ENCODE data around the gene IGSF9.
A peak's percentile ranks its signal among the peaks of the same experiment; 100 is the strongest.

Gene IGSF9

DNA sequence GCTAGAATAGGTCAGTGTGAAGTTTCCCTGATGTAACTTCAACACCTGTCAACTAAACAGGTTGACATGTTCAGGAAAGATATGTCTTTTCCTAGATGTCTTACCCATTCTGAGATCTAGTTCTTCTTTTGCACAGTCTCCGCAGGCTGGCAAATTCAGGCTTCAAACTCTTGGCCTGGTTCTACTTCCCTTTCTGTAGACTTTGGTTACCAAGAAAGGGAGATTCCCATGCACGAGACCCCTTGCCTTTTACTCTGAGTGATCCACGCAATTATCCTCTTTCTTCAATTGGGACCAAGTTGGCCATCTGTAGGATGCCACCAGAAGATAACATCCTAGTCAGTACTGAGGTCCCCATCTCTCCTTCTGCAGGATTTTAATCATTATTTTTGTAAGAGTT, 47.5 kb downstream of the IGSF9 start:
- no peak for DNase-seq (ENCODE audit: low read depth)

- no peak for DNase-seq (ENCODE audit: low read depth)
These were observed 48.9 kb downstream of the IGSF9 start for GRCh38 chr1:159896546-159896930.

DNA sequence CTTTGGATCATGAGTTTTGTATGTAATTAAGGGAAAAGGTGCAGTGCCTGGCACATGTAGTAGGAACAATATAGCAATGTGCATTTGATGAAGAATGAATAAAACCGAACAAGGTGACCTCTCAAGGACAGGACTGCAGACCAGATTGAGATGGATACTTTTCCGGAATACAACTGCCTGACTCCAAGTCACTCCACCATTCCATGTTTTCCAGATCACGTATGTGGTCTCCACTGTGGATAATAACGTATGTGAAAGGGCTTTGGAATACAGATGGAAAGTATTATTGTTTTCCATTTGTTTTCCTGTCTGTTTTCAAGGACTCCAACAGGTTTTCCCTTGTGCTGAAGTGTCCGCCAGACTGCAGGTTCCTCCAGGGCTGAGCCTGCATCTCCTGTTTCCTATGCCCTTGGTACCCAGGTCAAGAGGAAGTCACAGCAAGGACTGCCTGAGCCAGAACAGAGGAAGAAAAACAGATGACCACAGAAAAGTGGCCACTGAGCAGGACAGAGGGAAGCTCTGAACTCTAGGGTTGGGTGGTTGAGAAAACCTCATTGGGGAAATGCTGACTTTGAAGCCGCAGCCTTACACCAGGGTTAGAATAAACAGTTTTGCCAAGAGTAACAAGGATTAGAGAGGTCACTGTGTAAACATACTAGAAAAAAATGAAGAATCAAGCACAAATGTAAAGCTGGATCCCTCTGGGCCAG, 49.4 kb downstream of the IGSF9 start:
- no peak for DNase-seq (ENCODE audit: low read depth)

- no peak for DNase-seq (ENCODE audit: low read depth)
These were observed 50.1 kb downstream of the IGSF9 start for GRCh38 chr1:159895286-159895685.

DNA sequence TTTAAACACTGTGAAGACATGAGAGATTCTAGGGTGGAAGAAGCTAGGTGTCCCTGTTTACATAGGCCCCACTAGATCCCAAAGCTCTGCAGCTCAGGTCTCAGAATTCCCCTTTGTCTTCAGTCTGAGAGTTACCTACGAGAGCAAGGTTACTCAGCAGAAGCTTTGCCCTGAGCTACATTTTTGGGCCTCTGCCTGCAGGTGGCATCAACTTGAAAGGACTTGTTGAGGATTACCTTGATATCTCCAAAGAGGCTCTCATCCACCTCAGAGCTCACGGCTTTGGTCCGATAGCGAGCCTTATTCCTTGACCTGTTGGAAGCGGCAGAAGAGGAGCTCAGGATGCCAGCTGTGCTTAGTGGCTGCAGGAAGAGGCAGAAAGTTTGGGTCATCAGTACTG, 52.5 kb downstream of the IGSF9 start:
- DNase-seq (ENCODE audit: low read depth) = no peak

GRCh38 chr1:159891275-159892157, 53.9 kb downstream of the IGSF9 start:
- DNase-seq (ENCODE audit: low read depth) = peak; percentile 67

DNA sequence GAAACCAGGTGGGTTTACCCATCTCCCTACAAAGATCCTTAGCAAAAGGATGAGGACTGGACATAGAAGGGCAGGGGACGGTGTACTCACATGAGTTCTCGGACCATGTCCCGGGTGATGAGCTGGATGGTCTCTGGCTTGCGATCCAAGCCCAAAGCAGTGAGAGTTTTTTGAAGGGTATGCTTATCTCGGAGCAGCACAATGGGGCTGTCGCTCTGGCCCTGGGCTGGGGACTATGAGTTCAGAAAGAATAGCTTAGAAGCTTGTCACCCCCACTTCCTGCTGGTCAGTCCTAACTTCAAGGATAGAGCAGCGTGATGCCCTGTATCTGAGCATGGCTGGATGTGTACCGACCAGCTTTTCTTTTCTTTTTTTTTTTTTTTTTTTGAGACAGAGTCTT, 55.0 kb downstream of the IGSF9 start:
- DNase-seq (ENCODE audit: low read depth) = no peak

DNA sequence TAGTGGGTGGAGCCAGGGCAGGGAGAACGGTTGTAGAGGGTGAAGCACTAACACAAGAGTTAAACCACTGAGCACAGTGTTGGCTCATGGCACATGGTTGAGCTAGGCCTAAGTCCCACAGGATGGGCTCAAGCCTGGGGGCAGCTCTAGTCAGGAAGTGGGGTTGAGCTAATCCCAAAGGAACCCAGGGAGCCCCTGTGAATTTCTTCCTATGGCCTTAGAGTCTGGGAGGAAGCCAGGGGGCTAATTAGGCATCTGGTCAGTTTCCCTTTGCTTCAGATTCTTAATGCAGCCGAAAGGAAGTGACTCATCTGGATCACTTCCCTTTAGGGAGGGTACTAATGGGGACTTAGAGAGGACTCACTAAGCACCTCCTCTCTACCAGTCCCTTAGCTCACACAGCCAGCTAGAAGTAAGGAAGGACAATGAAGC, 55.6 kb downstream of the IGSF9 start:
- DNase-seq (ENCODE audit: low read depth) = no peak

- DNase-seq (ENCODE audit: low read depth) = no peak
These were observed 56.2 kb downstream of the IGSF9 start for GRCh38 chr1:159889202-159889601.

- no peak for DNase-seq (ENCODE audit: low read depth)
These were observed 61.1 kb downstream of the IGSF9 start for GRCh38 chr1:159884296-159884695.

GRCh38 chr1:159883134-159883533, 62.3 kb downstream of the IGSF9 start:
- no peak for DNase-seq (ENCODE audit: low read depth)

DNA sequence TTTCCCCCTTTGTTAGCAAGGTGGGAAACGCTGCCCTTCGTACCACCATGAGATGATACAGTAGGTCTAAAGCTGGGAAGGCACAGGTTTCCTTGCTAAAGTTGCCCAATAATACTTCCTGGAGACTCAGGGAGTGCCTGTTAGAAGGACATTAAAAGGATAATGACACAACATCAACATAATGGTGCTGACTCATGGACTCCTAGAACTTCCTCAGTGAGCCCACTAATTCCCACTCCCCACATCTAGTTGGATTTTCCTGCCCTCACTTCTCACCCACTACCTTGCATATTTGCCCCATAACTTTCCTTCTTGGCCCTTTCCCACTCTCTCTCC, 62.9 kb downstream of the IGSF9 start:
- DNase-seq (ENCODE audit: low read depth) = no peak

DNA sequence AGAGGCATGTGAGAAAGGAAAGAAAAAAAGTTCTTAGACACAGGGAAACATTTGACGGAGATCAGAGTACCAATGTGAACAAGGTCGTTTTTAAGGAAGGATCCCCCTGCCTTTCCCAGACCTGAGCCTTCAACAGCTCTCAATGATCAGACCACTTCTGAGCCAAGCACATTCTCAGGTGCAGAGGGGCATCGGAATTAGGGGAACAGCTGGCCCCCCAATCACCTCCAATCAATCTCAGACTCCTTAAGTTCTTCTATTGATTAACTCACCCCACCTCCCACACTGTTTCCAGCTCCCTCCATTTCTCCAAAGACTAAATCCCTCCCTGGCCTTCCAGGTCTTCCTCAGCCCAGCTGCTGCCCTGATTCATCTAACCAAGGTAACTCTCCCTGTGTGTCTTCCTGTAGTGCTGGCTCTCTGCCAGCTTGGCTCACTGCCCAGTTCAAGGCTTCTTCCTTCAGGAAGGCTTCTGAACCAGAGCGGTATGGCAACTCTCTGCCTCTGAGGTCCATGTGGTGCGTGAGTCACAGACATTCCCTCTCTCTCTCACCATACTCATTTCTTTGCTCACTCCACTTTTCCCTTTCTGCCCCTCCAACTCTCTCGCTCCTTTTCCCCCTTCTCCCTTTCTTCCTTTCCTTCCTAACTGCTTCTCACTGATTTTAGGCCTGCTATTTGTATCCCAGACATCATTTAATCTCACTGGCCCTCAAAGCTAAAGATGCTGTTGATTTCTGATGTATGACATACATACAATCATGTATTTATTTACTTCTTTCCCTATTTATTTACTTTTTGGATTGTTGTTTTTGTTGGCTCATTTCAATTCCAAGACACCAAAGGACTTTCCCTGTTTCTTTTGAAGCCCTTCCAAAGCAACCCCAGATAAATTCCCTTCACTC, 63.5 kb downstream of the IGSF9 start:
- no peak for DNase-seq (ENCODE audit: low read depth)

GRCh38 chr1:159880430-159880829, 65.0 kb downstream of the IGSF9 start:
- DNase-seq (ENCODE audit: low read depth) = no peak

DNA sequence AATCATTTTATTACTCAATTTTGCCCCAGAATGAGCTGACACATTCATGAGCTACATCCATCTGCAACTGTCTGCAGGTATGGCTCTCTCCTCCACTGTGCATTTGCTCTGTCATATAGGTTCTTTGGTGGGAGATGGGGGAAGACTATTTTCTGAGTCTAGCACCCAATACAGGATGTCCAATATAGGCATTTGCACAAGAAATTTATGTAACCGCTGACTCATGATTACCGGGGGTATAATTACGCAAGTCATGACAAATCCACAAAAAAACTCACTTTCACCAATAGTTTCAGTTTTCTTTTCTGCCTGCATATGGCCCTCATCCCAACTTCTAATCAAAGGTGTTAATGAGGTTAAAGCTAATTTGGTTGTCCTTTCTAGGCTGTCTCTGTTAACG, 65.4 kb downstream of the IGSF9 start:
- no peak for DNase-seq (ENCODE audit: low read depth)

DNA sequence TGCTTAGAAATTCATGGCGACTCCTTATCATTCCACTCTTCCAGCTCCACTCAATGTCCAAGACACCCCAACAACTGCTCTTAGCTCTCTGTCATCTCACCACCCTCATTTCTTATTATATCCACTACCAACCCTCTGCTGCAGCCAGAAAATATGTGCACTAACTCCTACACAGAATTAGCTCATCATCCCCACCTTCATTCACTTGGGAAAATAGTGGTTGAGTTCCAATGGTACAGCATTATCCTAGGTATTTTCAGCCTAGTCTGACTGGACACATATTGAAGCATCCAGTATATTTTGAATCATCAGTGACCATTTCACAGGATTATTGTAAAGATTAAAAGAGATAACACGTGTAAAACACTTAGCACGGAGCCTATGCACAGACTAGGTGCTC, 66.3 kb downstream of the IGSF9 start:
- no peak for DNase-seq (ENCODE audit: low read depth)

DNA sequence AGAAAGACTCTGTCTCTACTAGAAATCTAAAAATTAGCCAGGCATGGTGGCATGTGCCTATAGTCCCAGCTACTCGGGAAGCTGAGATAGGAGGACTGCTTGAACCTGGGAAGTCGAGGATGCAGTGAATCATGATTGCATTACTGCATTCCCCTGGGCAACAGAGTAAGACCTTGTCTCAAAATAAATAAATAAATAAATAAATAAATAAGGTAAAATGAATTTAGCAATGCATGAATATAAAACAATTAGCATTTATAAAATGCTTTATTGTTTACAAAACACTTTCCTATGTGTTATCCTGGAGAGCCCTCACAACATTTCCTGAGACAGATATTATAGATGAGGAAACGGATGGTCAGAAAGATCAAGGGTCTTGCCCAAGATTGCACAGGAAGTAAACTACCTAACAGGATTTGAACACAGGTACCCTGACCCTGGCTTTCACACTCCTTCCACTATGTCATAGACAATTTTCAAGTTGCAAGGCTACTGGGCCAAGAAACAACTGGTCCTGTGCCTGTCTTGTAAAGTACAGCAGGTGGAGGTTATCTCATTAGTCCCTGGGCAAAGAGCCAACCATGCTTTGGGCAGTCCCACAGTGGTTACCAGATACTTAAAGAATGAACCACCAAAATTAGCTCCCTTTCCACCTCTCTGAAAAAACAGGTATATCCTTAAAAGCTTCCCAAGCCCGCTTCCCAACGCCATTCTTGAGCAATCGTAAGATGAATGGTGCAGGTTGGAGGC, 67.5 kb downstream of the IGSF9 start:
- no peak for DNase-seq (ENCODE audit: low read depth)
